ENCODE data around the gene TIGD7.
"Not testable (repeated sequence)": the region's sequence is repeated elsewhere in the genome, so short reads cannot be mapped to it uniquely, and the experiment has no call there.

TIGD7 gene

DNA sequence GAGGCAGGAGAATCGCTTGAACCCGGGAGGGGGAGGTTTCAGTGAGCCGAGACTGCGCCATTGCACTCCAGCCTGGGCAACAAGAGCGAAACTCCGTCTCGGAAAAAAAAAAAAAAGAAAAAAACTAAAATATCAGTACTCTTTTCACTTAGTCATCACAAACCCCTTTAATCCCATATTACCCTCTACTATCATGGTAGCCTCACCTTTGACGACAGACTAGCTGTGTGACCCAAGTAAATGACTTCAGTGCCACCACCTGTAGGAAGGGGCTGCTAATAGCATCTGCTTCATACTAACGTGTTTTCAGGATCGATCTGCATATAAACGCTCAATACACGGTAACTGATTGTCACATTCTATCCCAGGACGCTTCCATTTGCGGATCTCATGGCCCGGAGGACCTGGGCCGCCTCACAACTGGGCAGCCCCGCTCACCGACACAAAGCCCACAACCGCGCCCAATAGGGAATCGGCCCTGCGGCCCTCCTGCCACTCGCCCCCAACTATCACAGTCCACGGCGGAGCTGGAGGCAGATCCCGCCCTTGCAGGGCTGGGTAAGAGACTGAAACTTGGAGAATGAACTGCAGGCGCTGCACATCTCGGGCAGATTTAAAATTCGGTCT lies 23.0 kb downstream of the TIGD7 start:
- no peak for DNase-seq (ENCODE audit: low read depth in 2 of 2)

DNA sequence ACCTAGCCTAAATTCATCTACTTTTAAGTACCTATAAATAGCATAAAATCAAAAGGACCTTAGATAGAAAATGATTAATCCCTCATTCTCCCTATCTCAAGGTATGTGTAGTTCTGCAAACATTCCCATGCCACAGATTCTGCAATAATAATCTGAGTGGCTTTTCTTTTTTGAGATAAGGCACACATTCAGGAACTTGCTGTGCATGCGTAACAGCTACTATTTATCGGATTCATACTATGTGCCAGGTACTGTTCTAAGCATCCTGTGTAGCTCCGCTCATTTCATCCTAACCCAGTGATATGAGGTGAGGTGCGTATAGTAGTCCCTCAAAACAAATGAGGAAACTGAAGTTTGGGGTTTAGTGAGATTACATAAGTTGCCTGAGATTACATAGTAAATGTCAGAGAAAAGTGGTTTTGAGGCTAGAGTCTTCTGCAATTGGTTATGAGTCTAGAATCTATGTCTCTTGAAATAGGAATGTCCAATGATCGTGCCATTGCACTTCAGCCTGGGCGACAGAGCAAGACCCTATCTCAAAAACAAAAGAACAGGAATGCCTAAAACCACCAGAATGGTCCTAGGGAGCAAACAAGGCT lies 23.9 kb downstream of the TIGD7 start:
- DNase-seq (ENCODE audit: low read depth in 2 of 2), result no peak

DNA sequence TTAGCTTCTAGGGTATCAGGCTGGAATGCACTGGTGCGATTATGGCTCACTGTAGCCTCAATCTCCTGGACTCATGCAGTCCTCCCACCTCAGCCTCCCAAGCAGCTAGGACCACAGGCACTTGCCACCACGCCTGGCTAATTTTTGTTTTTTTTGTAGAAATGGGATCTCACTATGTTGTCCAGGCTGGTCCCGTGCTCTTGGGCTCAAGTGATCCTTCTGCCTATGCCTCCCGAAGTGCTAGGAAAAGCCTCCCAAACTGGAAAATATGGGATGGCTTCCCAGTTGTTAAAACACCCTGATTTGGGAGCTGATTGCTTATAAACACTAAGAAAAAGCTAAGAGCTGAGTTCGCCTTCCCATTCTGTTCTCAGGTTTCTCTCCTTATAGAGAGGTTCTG lies 28.6 kb downstream of the TIGD7 start:
- no peak for DNase-seq (ENCODE audit: low read depth in 2 of 2)

DNA sequence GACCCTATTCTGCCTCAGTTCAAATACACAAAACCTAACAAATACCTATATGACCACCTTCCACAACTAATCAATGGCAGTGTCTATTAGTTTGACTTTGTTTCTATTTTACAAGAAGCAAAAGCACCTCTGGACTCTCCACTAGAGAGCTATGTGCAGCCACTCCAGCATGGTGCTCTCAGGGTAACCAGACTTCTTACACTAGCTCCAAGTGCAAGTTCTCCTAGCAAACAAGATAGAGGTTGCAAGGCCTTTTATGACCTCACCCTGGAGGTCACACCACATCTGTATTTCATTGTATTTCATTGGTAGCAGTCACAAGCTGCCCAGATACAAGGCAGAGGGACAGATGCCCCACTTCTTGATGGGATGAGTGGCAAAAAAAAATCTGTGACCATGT lies 30.3 kb downstream of the TIGD7 start:
- no peak for DNase-seq (ENCODE audit: low read depth in 2 of 2)

DNA sequence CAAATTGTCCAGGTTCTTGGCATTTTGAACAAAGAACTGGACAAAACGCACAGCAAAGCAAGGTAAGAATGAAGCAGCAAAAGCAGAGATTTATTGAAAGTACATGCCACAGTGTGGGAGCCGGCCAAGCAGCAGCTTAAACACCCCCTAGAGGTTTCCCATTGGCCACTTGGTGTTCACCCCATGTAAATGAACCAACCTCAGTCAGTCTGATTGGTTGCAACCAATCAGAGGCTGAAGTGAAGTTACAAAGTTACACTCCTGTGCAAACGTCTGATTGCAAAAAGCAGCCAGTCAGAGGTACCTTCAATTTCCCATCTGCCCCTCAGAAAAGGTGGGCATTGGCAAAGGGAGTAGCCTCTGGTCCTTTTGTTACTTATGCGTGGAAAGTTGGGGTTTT lies 30.7 kb downstream of the TIGD7 start:
- DNase-seq (ENCODE audit: low read depth in 2 of 2), result no peak

DNA sequence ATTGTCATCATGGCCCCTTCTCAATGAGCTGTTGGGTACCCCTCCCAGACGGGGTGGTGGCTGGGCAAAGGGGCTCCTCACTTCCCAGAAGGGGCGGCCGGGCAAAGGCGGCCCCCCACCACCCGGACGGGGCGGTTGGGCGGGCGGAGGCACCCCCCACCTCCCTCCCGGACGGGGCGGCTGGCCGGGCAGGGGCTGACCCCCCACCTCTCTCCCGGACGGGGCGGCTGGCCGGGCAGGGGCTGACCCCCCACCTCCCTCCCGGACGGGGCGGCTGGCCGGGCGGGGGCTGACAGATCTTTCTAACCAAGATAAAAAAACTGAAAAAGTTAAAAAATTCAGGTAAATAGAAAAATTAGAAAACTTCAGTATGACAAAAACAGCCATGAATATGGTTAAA lies 33.9 kb downstream of the TIGD7 start:
- not testable (repeated sequence) for DNase-seq (ENCODE audit: low read depth in 2 of 2)

DNA sequence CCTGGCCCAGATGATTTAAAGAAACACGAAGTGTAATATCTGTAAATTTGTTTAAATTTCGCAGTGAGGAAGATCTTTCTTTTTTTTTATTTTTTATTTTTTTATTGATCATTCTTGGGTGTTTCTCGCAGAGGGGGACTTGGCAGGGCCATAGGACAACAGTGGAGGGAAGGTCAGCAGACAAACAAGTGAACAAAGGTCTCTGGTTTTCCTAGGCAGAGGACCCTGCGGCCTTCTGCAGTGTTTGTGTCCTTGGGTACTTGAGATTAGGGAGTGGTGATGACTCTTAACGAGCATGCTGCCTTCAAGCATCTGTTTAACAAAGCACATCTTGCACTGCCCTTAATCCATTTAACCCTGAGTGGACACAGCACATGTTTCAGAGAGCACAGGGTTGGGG lies 34.5 kb downstream of the TIGD7 start:
- not testable (repeated sequence) for DNase-seq (ENCODE audit: low read depth in 2 of 2)

DNA sequence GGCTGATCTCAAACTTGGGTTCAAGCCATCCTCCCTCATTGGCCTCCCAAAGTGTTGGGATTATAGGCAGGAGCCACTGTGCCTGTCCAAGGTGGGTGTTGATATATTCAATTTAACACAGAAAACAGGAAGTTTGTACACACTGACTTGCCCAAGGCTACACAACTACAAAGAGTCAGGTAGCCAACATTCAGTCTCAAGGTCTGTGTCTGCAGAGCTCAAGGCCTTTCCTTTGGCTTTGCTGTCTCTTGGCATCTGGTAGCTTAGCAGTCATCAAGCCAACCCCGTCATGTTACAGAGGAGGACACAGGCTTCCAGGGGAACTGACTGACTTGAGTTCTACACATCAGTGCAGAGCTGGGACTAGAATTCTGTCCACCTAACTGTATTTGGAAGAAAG lies 36.9 kb downstream of the TIGD7 start:
- no peak for DNase-seq (ENCODE audit: low read depth in 2 of 2)

DNA sequence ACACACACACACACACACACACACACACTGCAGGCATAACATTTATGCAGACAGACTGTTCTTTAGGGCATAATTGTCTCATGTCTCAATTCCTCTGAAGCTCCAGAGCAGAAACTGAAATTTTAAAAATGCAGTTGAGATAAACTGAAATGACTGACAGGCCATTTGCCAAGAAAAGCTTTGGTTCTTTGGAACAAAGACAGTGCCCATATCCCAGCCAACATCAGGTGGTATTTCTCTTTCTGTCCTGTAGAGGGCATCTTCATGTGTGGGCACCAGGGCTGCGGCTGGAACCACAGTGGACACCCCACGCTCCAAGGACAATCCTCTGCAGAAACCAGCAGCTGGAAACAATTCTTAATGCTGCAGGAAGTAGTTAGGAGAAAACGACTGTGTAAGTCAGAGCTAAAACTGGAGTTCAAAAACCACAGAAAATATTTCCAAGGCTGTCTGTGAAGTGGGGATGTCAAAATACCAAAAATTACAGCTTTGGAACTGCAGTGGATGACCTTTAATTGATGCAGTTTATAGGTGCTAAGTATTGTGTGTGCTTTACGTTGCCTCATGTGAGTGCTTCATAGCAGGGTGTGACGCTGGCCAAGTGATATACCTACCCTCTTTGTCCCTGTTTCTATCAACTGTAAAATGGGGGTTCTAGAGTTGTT lies 38.2 kb downstream of the TIGD7 start:
- no peak for DNase-seq (ENCODE audit: low read depth in 2 of 2)

DNA sequence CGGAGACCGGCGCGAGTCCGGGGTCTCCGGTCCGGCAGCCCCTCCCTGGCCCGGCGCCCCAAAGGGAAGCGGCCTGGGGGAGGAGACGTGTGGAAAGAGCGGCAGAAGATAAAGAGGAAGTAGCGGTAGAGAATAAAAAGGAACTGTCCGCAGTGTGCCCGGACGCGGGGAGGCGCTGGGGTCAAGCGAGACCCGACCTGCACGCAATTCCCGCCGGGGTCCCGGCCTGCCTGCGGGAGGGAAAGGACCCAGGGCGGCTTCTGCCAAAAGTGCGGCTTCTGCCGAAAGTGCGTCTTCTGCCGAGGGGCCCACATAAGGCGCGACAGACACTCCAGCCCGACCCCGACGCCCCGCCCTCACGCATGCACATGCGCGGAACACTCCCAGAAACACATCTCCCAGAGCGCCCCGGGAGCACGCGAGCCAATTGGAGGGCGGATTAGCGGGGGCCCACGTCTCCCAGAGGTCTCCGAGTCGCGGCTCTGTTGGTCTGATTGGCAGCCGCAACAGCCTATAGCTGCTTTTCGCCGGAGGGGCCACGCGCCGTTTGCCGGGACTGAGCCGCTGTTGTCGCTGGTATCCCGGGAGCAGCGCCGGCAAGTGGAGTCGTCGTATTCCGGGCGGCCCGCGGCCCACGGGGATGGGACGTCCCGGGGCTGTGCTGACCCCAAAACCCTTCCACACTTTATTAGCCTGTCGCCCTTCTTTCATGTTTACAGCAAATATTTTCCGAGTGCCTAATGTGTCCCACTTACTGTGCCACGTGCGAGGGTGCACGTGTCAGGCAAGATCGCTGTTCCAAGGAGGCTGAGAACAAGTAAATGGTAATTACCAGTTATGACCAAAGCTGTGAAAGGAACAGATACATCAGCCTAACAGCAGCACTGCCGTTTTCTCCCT lies 40.8 kb downstream of the TIGD7 start:
- peak; percentile 92 to 98 for DNase-seq (ENCODE audit: low read depth in 2 of 2)

DNA sequence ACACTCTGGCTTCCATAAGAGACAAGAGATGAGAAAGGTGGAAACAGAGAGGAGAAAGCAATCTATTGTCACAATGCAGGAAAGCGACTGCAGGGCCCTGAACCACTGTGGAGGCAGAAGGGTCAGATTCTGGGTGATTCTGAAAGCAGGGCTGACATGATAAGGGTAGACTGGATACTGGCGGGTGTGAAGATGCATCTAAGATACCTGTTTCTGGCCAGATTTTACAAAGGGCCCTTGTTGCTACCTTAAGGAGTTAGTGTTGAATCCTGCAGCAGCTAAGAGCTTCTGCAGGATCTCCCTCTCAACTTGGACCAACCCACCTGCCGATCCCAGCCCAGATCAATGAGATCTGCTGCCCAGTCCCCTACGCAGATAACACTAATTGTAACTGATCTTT lies 42.7 kb downstream of the TIGD7 start:
- no peak for DNase-seq (ENCODE audit: low read depth in 2 of 2)

DNA sequence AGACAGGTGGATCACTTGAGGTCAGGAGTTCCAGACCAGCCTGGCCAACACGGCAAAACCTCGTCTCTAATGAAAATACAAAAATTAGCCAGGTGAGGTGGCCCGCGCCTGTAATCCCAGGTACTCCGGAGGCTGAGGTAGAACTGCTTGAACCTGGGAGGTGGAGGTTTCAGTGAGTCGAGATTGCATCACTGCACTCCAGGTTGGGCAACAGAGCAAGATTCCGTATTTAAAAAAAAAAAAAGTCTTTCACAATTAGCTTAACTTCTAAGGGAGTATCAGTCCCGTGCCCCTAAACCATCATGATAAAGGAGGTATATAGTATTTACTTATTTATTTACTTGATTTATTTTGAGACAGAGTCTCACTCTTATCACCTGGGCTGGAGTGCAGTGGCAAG lies 45.4 kb downstream of the TIGD7 start:
- no peak for DNase-seq (ENCODE audit: low read depth in 2 of 2)

DNA sequence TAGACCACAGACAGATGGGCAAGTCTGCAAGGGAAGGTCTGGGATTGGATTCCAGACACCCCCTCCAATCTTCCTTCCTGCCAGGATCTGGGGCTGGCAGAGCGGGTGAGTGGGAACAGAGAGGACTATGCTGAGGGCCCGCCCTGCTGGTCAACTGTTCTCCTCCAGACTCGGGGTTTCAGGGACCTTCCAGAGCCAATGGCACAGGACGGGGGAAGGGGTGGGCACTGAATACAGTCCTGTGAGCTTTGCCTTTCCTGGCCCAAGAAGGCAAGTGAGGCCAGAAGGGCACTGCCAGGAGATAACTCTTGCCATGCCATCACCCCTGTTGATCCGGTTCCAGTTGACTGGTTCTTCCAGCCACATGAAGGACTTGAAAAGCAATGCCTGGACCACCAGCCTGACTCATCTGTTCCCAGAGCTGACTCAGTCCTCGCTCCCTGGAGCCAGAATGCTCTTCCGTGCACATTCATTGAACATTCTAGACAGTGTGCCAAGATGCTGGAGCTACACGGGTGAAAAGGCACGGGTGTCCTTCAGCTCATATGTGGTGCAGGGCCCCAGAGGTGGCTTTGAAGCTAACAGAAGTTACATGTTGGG lies 48.3 kb downstream of the TIGD7 start:
- no peak for DNase-seq (ENCODE audit: low read depth in 2 of 2)

DNA sequence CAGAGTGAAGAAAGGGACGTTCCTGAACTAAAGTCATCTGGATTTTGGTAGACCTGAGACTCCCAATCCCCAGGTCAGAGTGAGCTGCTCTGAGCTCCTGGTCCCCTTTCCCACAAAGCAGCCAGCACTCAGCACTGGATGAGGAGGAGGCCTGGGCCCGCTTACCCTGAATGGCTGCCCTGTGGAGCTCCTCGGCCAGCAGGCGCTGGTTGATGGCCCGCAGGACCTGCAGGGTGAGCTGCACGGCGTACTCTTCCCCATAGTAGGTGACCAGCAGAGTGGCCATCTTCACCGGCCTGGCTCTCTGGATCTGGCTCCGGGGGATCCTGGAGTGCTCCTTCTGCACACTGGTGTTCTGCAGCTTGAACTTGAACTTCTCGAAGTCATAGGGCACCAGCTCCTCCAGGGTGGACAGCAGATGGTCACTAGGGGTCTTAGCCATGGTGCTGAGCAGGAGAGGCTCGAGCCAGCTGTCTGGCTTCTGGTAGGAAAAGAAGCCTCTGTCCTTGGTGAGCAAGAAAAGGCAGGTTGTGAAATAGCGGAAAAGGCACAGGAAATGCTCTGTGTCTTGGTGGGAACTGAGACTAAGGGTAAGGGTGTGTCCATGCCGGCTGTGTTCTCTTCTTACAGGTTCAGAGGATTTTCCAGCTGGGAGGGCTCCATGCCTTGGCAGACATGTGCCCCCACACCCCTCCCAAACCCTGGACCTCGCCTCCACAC lies 48.9 kb downstream of the TIGD7 start, which contains the start of gene MEFV:
Gene MEFV (minus strand): TSS at position 488 of the 720 bp plus-strand sequence. CDS start 46 bp downstream, at position 442.
- no peak for DNase-seq (ENCODE audit: low read depth in 2 of 2)

DNA sequence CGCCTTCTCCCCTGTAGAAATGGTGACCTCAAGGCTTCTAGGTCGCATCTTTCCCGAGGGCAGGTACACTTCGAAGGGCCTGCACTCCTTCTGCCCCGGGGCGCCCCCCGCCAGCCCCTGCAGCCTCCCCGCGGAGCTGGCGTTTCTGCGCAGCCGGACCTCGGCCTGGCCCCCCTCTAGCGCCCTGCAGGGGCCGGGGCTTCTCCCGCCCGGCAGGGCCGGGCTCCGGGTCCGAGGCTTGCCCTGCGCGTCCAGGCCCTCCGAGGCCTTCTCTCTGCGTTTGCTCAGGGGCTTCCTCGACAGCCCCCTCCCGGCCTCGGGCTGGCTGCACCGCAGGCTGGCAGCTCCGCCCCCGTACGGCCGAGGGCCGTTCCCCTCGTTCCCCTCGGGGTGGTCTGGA lies 50.9 kb downstream of the TIGD7 start:
- no peak for DNase-seq (ENCODE audit: low read depth in 2 of 2)

DNA sequence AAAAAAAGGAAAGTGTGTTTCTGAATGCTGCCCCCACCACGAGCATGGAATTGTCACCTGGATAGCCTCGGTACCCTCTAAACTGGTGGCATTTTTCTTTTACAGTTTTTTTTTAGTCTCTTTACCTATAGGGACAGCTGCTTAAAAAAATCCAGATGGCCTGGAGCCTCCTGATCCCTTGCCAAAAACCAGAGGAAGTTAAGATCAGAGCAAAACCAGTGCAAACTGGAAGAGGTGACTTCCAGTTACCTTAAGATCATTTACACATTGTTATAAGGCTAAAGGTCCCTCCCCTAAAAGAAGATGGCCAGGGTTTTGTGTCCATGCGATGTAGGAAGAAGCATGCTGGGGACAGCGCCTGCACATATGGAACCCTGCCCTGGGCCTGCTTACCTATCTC lies 52.3 kb downstream of the TIGD7 start:
- no peak for DNase-seq (ENCODE audit: low read depth in 2 of 2)

DNA sequence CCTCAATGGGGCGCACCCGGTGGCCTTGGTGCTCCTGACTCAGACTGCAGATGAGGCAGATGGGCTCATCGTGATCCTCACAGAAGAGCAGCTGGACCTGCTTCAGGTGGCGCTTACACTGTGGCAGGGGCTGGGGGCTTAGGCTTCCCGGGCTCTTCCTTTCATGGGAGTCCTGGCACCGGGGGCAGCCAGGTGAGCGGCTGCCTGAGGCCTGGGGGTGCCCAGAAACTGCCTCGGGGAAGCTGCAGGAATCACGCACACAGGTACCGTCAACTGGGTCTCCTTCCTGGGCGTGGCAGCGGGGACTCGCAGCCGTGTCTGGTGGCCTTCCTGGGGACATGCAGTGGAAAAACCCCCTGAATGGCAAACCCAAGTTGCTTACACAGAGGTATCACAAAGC lies 55.8 kb downstream of the TIGD7 start:
- no peak for DNase-seq (ENCODE audit: low read depth in 2 of 2)

DNA sequence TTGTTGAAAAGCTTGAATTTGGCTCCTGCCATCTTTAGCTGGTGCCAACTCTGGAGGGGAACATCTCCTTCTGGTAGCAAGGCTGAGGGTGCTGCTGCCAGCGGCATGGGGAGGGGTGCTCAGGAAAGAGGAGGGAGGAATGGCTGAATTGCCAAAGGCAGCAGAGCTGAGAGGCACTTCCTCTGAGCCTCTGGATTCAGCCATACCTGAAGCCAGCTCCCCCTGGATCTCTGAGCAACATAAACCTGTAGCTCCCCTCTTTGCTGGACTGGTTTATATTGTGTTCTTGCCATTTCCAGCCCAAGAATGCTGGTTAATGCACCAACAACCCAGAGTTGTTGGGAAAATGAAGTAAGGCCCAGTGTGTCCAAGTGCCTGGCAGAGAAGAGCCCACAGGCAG lies 56.2 kb downstream of the TIGD7 start:
- DNase-seq (ENCODE audit: low read depth in 2 of 2), result no peak

Measured in stimulated activated CD4-positive, alpha-beta T cell treated with anti-CD3 and anti-CD28 coated beads, Interleukin-1b, Interleukin-23, amount 100 ng/mL, for 4 hours (primary cell).